Hematopoietic multipotent progenitor cell treated with erythropoietin and hydrocortisone succinate and interleukin-3 and kit ligand, for 6 days (in vitro differentiated cells): ENCODE data around the gene HTR2A.
"Not testable (repeated sequence)": the region's sequence is repeated elsewhere in the genome, so short reads cannot be mapped to it uniquely, and the experiment has no call there.

ENCODE experiments used
- DNase-seq: peaks from one replicate; pipeline ENCODE4 v3.0.0-alpha.2; 2015

The HTR2A gene

GRCh38 chr13:46866150-46866549, 30.7 kb downstream of the HTR2A start:
- DNase-seq: peak; percentile 79

GRCh38 chr13:46864941-46865340, 31.9 kb downstream of the HTR2A start:
- no peak for DNase-seq

DNA sequence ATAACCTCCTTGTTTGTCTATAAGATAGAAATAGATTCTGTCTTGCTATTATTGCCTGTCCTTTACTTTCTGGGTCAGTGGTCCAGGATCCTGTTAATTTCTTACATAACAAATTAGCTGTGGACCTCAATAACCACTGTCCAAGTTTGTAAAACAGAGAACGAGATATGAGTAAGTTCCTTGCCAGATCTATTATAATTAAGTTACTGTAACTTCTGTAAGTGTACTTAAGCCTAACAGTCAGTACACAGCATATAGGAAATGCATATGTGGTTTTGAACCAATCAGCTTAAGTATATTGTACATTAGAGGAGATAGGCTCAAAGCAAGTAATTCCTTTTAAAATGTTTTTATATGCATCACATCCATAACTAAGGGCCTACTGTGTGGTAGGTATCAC, 34.9 kb downstream of the HTR2A start:
- DNase-seq: no peak

- no peak for DNase-seq
Observed at GRCh38 chr13:46860722-46861121, 36.1 kb downstream of the HTR2A start.

DNA sequence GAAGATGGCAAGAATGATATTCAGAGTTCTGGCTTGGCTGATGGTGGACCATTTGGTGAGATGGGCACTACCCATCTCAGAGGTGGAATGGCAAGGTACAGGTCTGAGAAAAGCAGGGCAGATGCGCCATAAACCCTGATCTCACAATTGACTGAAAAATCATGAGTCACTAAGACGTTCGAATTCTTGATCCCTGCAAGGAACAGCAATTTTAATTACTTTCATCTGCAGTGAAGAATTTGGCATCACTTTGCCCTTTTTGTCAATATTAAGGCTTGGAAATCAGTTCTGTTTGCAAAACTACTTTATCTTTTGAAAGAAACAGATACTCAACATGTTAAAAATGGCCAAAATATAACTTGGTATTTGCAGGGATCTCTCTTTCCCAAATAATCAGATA, 38.1 kb downstream of the HTR2A start:
- no peak for DNase-seq

DNA sequence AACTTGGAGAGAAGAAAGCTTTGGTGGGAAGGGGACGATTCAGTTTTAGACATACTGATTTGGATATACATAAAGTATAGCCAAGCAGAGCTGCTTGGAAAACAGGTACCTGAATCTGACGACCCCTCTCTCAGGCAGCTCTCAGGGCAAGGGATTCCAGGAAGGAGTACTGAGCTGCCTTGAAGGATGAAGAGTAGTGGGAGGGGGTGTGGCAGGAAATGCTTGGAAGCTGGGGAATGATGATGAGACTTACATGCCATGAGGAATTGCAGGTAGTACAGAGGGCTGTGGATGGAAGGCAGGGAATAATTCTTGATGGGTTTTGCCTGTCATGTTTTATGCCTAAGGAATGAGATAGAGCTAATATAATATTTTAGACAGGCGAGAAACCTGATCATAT, 38.7 kb downstream of the HTR2A start:
- DNase-seq: no peak

DNA sequence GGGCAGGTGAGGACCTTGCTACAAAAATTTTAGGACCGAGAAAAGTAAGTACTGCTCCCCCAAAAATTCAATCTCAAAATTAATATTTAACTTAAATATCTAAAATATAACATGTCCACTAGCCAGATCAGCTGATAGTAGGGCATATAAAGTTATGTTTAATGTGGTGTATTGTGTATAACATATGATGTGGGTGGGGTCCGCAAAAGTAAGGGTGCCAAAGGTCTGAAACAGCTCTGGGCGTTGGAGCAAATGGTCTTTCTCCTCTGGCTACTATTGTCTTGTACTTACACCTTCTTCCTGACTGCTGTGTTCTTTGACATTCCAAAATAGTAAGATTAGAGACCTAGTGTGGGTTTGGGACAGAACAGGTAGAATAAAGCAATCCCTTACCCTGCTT, 41.2 kb downstream of the HTR2A start:
- DNase-seq: no peak

- no peak for DNase-seq
Observed at GRCh38 chr13:46855166-46855565, 41.7 kb downstream of the HTR2A start.

GRCh38 chr13:46852168-46852567, 44.7 kb downstream of the HTR2A start:
- no peak for DNase-seq

DNA sequence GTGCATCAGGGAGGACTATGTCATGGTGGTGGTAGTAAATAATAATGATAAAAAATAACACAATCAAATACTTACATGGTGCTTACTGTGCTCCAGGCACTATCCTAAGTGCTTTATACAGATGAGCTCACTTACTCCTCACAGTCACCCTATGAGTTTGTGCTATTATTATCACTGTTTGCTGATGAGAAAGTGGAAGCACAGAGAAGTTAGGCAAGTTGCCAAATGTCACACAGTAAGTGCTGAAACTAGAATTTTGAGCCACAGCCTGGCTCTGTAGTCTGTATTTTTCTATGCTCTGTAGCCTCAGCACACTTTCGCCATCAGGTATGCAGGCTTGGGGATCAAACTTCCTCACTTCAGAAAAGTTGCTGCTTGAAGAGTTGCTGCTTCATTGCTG, 46.6 kb downstream of the HTR2A start:
- no peak for DNase-seq

DNA sequence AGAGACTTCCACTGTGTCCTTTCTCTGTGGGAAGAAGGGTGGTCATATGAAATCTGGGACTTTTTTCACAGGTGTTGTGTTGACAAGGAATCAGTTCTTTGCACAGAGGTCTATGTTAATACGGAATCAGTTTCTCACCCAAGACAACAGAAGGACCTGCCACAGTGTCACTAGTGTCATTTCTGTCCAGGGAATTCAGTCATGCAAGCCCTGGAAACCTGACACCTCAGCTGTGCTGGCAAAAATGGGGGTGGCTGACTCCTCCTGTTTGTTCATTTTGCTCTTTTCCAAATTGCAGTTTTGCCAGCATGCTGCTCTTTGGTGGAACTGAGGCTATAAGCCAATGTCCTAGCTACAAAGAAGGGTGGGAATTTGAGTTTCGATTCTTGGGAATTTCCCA, 50.1 kb downstream of the HTR2A start:
- DNase-seq: no peak

DNA sequence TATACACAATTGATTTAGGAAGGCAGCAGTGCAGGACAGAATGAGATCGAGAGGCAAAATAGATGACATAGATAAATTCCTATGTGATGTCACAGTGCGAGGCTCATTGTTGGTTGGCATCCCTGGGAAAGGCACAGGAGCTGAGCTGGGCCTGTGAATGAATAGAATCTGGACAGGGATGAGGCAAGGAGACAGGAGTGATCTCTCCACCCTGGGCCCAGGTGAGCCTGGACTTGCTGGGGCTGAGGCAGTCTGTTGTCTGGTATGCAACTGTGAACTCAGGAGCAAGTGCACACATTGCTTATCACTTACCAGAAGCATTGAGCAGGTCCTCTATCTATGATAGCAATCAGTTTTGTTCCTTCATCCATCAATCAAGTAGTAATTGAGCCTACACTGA, 51.7 kb downstream of the HTR2A start:
- DNase-seq: no peak

- no peak for DNase-seq
Observed at GRCh38 chr13:46844431-46844830, 52.4 kb downstream of the HTR2A start.

GRCh38 chr13:46839399-46839798, 57.5 kb downstream of the HTR2A start:
- DNase-seq: no peak

DNA sequence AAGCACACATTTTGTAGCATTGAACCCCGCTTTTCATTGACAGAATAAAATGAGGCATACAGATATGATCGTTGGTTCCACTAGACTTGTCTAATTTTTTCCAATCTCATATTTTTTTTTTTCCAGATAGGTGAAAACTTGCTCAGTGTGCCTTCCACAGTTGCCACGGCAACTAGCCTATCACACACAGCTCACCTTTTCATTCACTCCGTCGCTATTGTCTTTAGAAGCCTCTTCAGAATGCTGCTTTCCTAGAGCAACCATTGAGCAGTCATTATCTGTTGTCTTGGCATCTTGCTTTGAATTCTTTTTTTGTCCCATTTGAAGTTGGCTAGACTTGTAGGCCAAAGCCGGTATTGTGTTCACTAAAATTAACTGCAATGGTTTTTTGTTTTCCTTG, 62.2 kb downstream of the HTR2A start:
- DNase-seq: no peak

- DNase-seq: peak; percentile 74
Observed at GRCh38 chr13:46831588-46832194, 65.2 kb downstream of the HTR2A start.

GRCh38 chr13:46830405-46831005, 66.3 kb downstream of the HTR2A start:
- DNase-seq: no peak

GRCh38 chr13:46822551-46822950, 74.3 kb downstream of the HTR2A start:
- DNase-seq: no peak

- no peak for DNase-seq
Observed at GRCh38 chr13:46817838-46818476, 78.9 kb downstream of the HTR2A start.

DNA sequence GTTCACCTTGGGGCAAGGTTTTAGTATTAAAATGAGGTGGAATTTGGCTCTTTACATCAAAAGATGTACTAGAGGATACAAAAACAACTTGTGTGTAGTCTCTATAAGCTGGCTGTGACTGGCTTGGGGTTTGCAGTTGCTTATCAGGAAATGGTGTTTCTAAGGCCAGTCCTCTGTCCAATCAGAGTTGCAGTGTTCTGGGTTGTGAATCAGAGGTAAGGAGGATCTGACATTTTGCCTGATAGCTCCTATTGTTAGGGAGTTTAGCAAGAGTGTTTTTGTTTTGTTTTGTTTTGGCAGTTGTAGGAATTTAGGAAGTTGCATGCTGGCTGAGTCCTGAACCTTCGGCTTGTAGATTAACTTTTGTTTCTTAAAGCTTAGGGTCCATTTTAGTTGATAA, 79.8 kb downstream of the HTR2A start:
- no peak for DNase-seq

- DNase-seq: no peak
Observed at GRCh38 chr13:46816371-46816770, 80.5 kb downstream of the HTR2A start.

GRCh38 chr13:46812301-46812797, 84.5 kb downstream of the HTR2A start:
- no peak for DNase-seq

DNA sequence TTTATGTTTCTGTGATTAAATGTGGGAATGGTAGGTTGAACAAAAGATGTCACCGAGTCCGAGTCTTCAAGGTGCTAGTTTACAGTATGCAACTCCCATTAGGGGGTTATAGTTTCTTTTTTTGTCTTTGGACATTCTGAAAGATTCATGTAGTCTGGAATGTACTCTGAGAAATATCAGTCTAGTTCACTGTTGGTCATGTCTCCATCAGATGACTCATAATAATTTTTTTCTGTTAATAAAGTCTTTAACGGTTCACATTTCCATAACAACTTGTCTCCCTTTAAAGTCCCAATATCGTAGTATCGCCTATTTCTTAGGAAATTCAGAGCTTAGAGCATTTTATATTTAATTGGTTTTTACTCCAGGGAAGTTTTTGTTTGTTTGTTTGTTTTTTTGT, 86.4 kb downstream of the HTR2A start:
- no peak for DNase-seq

DNA sequence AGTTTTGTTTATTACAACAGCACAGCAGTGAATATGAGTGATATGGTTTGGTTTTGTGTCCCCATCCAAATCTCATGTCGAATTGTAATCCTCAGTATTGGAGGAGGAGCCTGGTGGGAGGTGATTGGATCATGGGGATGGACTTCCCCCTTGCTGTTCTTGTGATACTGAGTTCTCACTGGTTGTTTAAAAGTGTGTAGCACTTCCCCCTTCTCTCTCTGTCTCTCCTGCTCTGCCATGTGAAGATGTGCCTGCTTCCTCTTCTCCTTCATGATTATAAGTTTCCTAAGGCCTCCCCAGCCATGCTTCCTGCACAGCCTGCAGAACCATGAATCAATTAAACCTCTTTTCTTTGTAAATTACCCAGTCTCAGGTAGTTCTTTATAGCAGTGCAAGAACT, 91.9 kb downstream of the HTR2A start:
- not testable (repeated sequence) for DNase-seq

DNA sequence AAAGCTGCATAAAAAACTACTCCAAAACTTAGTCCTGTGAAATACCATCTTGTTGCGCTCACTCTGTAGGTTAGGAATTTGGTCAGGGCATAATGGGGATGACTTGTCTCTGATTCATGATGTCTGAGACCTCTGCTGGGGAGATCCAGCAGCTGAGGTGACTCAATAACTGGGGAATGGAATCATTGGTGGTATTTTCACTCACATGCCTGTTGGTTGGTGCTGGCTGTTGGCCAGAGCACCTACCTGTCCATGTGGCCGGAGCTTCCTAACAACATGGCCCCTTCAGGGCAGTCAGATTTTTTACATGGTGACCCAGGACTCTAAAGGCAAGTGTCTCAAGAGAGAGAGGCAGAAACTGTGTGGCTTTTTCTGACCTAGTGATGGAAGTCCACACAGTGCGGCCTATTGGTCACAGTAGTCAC, 92.5 kb downstream of the HTR2A start:
- DNase-seq: no peak
